ENCODE results near the gene KRTCAP3.
A peak's percentile ranks its signal among the peaks of the same experiment; 100 is the strongest.

Gene KRTCAP3

DNA sequence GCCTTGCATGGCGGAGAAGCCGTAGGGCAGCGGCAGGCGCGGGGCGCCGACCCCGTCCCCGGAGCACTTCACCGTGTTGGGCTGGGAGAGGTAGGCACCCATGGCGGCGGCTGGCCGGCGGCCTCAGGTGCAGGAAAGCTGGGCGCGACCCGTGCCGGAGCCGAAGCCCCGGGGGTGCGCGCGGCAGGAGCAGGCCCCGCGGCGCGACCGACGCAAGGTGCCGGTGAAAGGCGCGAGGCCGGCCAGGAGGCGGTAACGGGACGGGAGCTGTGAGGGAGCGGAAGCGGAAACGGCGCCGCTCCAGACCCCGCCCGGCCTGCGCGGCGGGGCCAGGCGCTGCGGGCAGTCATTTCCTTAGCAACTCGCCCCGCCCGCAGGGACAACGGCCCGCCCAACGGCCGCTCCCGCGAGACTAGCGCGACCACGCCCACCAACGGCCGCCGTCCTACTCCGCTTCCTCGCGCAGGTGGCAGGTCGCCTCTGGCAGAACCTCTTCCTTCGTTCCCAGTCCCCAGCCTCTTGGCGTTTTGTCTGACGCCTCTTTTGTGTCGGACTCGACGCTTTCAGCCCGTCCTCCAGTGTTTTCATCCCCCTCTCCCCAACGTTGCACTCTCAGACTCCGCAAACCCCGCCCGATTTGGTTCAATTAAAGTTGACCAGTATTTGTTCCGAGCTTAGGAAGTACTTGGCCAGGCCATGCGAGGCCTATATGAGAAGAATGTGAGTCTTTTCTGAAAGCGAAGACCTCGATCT lies 32.7 kb upstream of the KRTCAP3 start, which contains the start of gene PPM1G:
Gene PPM1G (minus strand): TSS at position 271 of the 753 bp plus-strand sequence. CDS start 169 bp downstream, at position 102.
- no peak for TF ChIP-seq EZH2phosphoT487 (conservative IDR thresholded peaks at IDR 0.05; ENCODE audit: low read length)
- TF ChIP-seq, protein P1, sequence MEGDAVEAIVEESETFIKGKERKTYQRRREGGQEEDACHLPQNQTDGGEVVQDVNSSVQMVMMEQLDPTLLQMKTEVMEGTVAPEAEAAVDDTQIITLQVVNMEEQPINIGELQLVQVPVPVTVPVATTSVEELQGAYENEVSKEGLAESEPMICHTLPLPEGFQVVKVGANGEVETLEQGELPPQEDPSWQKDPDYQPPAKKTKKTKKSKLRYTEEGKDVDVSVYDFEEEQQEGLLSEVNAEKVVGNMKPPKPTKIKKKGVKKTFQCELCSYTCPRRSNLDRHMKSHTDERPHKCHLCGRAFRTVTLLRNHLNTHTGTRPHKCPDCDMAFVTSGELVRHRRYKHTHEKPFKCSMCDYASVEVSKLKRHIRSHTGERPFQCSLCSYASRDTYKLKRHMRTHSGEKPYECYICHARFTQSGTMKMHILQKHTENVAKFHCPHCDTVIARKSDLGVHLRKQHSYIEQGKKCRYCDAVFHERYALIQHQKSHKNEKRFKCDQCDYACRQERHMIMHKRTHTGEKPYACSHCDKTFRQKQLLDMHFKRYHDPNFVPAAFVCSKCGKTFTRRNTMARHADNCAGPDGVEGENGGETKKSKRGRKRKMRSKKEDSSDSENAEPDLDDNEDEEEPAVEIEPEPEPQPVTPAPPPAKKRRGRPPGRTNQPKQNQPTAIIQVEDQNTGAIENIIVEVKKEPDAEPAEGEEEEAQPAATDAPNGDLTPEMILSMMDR (IDR thresholded peaks at IDR 0.05; ENCODE audit: insufficient read depth, low read length, poor library complexity, severe bottlenecking) = no peak
- Histone ChIP-seq H3K9me3 (ENCODE audit: insufficient read depth, low read length) (no peaks in the 10 kb centered on the region), H3K27ac (ENCODE audit: low read depth, low read length) (peak within 1 kb of the TSS; percentile 70), H4K20me1 (ENCODE audit: low read depth, low read length) (peaks cover 22% of the 10 kb centered on the region), H3K36me3 (ENCODE audit: low read length) (peaks cover 10% of the 10 kb centered on the region), H3K27me3 (ENCODE audit: low read length) (no peaks in the 10 kb centered on the region), H3K4me2 (ENCODE audit: low read depth, low read length, poor library complexity, severe bottlenecking) (peak within 1 kb of the TSS; percentile 100), H3K9ac (ENCODE audit: low read length) (peak within 1 kb of the TSS; percentile 99), H2AFZ (ENCODE audit: low read depth, low read length, severe bottlenecking) (peak within 1 kb of the TSS; percentile 93), H3K79me2 (ENCODE audit: insufficient read depth, low read length) (peaks cover 49% of the 10 kb centered on the region), H3K9me2 (replicated peaks; ENCODE audit: insufficient read depth, low read length) (no peaks in the 10 kb centered on the region), H3K4me3 (ENCODE audit: insufficient read depth, low read length, poor library complexity, severe bottlenecking) (peak within 1 kb of the TSS; percentile 98), H3F3A (ENCODE audit: insufficient read depth) (peaks cover 5% of the 10 kb centered on the region; the same call in 1 of the 2 replicates)

GRCh38 chr2:27412419-27413152 lies 29.6 kb upstream of the KRTCAP3 start:
- no peaks in the 10 kb centered on the region for H3K9me3 ChIP-seq (ENCODE audit: insufficient read depth, low read length)
- no peaks in the 10 kb centered on the region for H3K9me2 ChIP-seq (replicated peaks; ENCODE audit: insufficient read depth, low read length)
- H3K27ac ChIP-seq (ENCODE audit: low read depth, low read length) = no peak overlapping the region
- H3K4me3 ChIP-seq (ENCODE audit: insufficient read depth, low read length, poor library complexity, severe bottlenecking) = no peak overlapping the region
- no peak overlapping the region for H2AFZ ChIP-seq (ENCODE audit: low read depth, low read length, severe bottlenecking)
- no peak overlapping the region for H3K4me2 ChIP-seq (ENCODE audit: low read depth, low read length, poor library complexity, severe bottlenecking)
- H3K79me2 ChIP-seq (ENCODE audit: insufficient read depth, low read length) = peaks cover 18% of the 10 kb centered on the region
- TF ChIP-seq EZH2phosphoT487 (conservative IDR thresholded peaks at IDR 0.05; ENCODE audit: low read length) = no peak
- TF ChIP-seq, protein P1 (IDR thresholded peaks at IDR 0.05; ENCODE audit: insufficient read depth, low read length, poor library complexity, severe bottlenecking) = no peak
- H3K27me3 ChIP-seq (ENCODE audit: low read length) = no peaks in the 10 kb centered on the region
- peaks cover 5% of the 10 kb centered on the region; the same call in 1 of the 2 replicates for H3F3A ChIP-seq (ENCODE audit: insufficient read depth)
- no peak overlapping the region for H3K9ac ChIP-seq (ENCODE audit: low read length)
- H4K20me1 ChIP-seq (ENCODE audit: low read depth, low read length) = peaks cover 9% of the 10 kb centered on the region; the same call in 1 of the 2 replicates
- peaks cover 1% of the 10 kb centered on the region; the same call in 1 of the 2 replicates for H3K36me3 ChIP-seq (ENCODE audit: low read length)

DNA sequence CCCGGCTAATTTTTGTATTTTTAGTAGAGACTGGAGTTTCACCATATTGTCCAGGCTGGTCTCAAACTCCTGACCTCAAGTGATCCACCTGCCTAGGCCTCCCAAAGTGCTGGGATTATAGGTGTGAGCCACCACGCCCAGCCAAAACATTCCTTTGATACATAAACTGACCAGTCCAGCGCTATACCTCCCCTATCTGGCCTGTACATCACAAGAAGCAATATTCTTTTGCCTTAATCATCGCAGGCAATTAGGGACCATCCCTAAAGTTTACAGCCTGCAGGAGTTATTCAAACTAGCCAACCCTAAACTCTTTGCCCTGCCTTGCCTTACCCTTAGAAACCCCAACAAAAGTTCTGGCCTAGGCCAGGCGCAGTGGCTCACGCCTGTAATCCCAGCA lies 26.0 kb upstream of the KRTCAP3 start:
- no peaks in the 10 kb centered on the region for H3K9me3 ChIP-seq (ENCODE audit: insufficient read depth, low read length)
- no peaks in the 10 kb centered on the region for H3K36me3 ChIP-seq (ENCODE audit: low read length)
- no peak overlapping the region for H3K27ac ChIP-seq (ENCODE audit: low read depth, low read length)
- H2AFZ ChIP-seq (ENCODE audit: low read depth, low read length, severe bottlenecking) = no peak overlapping the region
- no peaks in the 10 kb centered on the region for H3K27me3 ChIP-seq (ENCODE audit: low read length)
- H3F3A ChIP-seq (ENCODE audit: insufficient read depth) = no peaks in the 10 kb centered on the region
- no peaks in the 10 kb centered on the region for H3K79me2 ChIP-seq (ENCODE audit: insufficient read depth, low read length)
- H3K9me2 ChIP-seq (replicated peaks; ENCODE audit: insufficient read depth, low read length) = no peaks in the 10 kb centered on the region
- H3K4me2 ChIP-seq (ENCODE audit: low read depth, low read length, poor library complexity, severe bottlenecking) = no peak overlapping the region
- TF ChIP-seq EZH2phosphoT487 (conservative IDR thresholded peaks at IDR 0.05; ENCODE audit: low read length) = no peak
- TF ChIP-seq, protein P1 (IDR thresholded peaks at IDR 0.05; ENCODE audit: insufficient read depth, low read length, poor library complexity, severe bottlenecking) = no peak
- H4K20me1 ChIP-seq (ENCODE audit: low read depth, low read length) = no peaks in the 10 kb centered on the region
- no peak overlapping the region for H3K4me3 ChIP-seq (ENCODE audit: insufficient read depth, low read length, poor library complexity, severe bottlenecking)
- H3K9ac ChIP-seq (ENCODE audit: low read length) = no peak overlapping the region

Measured in SU-DHL-6 (cell line).